GM18508 (cell line): Measurements from ENCODE around the gene SNX22.
A peak's percentile ranks its signal among the peaks of the same experiment; 100 is the strongest.

Source experiments
- ATAC-seq: cut with Tn5 transposase; IDR thresholded peaks from one replicate; pipeline ENCODE4 v1.9.1; 2021; ENCODE audit warnings: moderate number of reproducible peaks; ENCODE audit not compliant: insufficient read depth, unreplicated experiment

The SNX22 gene

DNA sequence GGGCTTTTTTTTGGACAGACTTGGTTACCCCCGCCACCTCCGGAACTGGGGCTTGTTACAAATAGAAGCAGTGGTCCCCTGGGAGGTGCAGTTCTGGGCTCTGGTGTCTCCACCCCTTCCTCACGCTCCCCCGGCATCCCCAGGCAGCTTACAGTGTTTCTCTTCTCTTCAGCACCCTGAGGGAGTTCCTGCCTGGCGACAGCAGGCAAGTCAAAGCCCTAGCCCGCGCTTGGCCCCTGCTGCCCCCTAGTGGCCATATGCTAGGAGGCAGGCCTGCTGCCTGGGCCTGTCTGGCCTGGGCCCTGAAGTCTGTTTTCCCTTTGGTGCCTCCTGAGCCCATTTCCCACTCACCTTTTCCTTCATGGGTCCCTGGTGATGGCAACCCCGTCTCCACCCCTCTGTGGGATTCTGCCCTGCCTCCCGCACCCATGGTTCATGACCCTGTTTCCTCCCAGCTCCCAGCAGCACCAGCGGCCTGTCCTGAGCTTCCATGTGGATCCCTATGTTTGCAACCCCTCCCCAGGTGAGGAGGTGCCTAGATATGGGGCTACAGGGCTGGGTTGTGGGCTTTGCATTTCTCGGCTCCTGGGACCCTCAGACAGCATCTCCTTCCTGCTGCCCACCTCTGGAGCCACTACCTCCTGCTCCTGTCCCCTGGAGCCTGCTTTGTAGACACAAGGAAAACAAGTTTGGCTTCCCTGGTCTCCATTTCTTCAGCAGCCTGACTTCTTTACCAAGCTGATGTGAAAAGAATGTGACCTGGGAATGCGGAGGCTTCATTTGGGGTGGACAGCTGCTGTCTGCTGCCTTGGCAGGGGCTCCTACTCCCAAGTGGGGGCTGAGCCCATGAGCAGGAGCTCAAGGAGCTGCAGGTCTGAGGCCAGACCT is 2.2 kb downstream of the SNX22 start:
- ATAC-seq: no peak

DNA sequence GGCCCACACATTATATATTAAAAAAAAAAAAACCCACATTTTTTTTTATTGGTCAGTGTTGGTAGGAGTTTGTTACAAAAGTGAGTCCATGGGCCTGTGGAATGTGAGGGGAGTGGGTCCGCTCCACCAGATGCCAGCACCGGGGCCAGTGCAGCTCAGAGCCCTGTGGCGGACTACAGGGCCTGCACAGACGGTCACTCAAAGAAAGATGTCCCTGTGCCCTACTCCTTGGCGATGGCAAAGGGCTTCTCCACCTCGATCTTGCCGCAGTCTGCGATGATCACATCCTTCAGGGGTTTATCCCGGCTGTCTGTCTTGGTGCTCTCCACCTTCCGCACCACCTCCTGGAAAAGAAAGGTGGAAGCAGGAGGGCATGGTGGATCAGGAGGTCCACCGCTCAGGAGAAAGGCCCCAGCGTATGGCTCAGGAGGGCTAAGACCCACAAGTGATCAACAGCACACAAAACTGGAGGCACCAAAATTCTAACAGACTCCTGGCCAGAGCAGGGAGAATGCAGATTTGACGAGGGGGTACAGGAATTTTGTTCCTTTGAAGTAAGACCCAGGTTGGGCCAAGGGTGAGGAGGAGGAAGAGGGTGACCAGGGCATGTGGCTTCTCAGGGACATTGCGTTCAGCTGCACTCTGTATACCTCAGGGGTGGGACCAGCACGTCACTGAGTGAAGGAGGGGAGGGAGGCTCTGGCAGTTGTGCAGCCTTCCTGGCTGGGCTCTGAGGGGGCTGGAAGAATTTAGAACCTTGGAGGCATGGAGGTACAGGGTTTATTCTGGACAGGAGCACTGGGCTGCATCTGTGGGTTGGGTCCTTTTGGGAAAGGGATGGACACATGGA is 4.5 kb downstream of the SNX22 start:
- no peak for ATAC-seq

GRCh38 chr15:64156652-64157331 is 5.3 kb downstream of the SNX22 start:
- no peak for ATAC-seq

DNA sequence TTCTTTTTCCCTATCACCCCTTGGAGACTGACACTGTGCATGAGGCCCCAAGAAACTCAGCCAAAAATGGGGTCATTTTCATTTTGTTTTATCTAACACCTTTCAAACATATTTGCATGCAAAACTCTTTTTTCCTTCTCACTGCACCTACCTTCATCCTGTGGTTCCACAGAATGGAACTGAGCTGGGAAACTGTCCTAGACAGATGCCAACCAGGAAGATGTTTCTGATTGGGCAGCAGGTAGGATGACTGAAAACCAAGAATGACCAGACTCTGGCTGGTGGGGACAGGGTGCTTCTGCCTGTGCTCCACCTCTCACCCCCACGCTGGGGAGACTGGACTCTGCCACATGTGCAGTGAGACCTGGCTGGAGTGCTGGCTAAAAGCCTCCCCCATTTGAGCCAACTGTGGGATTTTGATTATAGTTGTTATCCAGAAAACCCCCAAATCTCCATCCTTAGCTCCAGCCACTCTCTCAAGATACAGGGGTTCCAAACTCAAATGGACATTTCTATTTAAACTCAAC is 6.1 kb downstream of the SNX22 start:
- no peak for ATAC-seq

GRCh38 chr15:64158363-64159134 is 7.0 kb downstream of the SNX22 start:
- no peak for ATAC-seq

DNA sequence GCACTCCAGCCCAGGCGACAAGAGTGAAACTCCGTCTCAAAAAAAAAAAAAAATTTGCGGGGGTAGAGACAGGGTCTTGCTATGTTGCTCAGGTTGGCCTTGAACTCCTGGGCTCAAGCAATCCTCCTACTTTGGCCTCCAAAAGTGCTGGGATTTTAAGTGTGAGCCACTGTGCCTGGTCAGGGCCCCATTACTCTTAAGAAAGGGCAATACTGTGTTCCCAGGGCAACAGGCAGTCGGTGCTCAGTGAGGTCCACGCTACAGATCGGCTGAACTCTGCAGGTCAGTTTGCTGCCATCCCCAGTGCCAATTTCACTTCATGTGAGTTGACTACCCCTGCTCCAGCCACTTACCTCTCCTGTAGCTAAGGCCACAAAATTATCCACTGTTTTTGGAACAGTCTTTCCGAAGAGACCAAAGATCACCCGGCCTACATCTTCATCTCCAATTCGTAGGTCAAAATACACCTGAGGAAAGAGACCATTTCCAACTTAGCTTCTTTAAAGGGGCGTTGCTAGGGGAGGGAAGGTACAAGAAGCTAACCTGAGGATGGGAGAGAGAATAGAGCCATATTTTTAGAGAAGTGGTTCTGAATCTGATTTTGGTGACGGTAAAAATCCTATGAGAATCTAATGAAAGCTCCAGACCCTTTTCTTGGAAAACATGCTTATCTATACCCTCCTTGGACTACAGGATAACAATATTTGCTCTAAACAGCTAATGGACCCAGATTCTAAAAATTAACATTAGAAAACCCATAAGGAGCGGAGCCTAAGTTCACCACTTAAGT is 10.4 kb downstream of the SNX22 start:
- no peak for ATAC-seq

DNA sequence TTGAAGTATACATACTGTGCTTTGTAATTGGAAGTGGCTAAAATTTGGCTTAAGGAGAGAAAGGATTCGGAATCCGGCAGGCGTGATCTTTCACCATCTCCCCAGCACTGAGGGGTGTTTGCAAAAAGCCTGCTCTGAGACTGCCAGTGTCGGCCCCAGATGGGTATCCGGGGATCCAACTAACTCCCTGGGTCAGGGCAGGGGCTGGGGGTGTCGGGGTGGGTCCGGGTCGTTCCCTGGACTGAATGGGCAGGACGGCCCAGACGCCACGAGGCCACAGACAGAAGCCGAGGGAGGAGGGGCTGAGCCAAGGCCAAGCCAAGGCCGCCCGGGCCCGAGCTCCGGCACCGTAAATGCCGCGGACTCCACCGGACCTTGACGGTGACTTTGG is 10.9 kb downstream of the SNX22 start:
- ATAC-seq: peak; percentile 11

DNA sequence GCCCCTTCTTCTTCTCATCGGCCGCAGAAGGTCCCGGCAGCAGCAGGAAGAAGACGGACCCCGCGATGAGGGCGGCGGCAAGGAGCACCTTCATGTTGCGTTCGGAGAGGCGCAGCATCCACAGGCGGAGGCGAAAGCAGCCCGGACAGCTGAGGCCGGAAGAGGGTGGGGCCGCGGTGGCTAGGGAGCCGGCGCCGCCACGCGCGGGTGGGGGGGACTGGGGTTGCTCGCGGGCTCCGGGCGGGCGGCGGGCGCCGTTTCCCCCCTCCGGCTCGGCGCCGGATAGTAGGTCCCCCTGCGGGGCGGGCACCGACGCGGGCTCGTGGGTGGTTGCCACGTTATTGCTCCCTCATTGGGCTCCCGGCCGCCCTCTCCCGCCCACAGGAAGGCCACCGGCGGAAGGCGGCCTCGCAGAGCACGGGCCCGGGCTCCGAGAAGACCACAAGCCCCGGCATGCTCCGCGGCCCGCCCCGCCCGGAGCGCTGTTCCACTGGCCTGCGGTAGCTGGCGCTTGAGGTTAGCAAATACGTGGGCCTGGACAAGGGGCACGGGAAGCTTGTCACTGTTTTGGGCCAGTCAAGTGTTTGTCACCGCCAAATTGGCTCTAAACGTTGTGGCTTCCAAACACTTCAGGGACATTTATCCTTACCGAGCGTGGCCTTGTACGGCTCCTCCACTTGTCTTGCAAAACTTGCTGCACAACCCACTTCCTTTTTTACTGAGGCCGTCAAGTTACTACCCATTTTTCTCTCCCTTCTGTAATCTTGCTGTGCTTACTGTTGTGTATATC is 11.5 kb downstream of the SNX22 start, which contains the start of gene PPIB:
Gene PPIB (minus strand): TSS at position 154 of the 790 bp plus-strand sequence. CDS start 36 bp downstream, at position 118.
- peak; percentile 77 for ATAC-seq

DNA sequence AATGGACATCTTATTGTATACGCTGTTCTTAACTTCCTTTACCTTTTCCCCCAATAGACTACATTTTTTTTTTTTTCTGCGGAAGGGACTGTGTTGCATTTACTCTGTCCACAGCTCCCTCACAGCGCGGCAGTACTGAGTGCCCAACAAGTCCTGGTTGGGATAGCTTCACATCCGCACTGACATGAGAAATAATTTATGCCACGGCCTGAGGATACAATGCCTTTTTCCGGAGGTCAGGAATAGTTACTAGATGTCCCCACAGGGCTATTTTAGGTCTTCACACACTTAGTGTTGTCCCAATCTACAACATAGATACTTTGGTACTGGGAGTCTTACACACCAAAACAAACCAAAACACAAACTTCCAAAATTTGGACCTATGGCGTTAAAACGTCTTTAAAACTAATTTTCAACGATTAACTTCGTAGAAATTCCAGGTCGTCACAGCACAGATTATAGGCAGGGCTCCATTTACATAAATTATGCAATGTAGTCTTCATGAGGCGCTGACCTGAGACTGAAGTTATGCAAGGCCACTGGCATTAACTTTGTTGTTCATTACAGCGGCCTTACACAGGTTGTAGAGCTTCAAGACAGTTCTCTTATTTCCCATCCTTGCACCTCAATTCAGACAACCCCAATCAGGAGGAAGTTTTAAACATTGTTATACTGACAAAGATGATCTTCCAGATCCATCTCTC is 12.3 kb downstream of the SNX22 start:
- no peak for ATAC-seq

- ATAC-seq: no peak
Measured at GRCh38 chr15:64164436-64164835, 12.9 kb downstream of the SNX22 start.

- no peak for ATAC-seq
Measured at GRCh38 chr15:64166102-64166890, 14.8 kb downstream of the SNX22 start.

DNA sequence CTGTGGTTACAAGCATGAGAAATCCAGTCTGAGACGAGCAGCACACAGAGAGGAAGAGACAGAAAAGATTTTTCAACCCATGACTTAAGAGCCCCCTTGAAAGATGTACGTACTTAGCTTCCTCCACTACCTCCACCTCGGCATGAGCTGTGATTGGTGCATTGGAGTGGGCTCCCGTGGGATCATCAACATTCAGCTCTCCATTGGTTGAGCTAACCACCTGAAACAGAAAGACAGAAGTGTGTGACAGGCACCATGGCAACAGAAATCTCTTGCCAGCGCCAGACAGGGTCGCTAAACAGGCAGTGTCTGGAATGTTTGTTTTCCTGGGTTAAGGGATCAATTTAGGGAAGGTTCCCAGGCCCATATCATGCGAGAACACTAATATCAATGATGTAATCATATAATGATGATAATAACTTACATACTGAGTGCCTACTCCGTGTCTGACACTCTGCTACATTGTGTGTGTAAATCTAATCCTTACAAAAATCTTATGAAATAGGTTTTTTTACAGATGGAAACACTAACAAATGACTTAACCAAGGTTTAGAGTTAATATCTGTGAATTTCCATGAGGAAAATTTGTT is 28.8 kb downstream of the SNX22 start:
- no peak for ATAC-seq

GRCh38 chr15:64182859-64183370 is 31.4 kb downstream of the SNX22 start:
- no peak for ATAC-seq

DNA sequence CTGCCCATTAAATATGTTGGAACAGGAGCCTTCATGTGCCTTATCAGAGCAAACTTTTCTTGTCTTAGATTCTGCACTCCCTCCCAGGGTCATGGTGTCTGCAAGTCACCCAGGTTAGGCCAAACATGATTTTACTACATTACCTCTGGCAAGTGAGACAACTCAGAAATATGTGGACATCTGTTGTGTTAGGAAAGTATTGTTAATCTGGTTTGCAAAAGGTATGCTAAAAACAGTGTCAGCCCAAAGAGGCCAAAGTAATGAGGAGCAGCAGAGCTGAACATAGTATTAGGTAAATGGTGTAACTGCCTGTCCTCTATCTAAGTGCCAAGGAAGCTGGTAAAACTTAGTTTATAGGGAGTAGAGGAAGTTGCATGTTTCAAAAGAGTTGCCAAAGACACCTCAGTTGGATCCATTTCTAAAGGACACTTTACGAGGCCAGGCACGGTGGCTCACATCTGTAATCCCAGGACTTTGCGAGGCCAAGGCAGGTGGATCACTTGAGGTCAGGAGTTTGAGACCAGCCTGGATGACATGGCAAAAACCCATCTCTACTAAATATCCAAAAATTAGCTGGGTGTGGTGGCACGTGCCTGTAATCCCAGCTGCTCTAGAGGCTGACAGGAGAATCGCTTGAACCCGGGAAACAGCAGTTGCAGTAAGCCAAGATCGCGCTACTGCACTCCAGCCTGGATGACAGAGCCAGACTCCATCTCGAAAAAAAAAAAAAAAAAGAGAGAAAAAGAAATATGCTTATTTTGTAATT is 33.8 kb downstream of the SNX22 start:
- ATAC-seq: no peak

DNA sequence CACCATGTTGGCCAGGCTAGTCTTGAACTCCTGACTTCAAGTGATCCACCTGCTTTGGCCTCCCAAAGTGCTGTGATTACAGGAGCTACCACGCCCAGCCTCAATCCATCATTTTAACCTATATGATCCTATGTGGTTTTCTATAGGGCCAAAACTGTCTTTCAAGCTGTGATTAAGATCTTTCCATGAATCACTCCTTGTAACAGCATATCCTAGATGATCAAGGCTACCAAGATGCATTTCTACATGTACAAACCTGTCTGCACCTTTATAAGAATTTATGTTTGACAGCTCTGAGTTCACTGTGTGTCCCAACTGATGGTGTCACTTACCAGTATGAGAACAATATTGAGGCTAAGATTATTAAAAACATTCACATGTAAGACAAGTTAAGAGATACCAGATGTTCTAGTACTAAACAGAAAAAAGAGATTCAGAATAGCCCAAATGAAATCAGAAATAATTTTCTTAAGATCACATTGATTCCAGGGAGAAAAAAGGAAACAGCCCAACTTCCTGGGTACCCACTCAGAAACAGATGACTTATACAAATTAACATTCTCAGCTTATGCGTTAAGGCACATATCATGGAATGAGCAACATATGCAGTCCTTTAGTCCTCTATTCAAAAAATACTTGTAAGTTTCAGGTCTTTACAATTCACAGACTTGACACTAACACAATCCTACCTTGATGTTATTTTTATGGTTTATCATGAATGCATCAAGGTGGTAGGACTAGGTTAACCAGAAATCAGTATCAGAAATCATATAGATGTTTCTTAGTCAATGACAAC is 36.1 kb downstream of the SNX22 start:
- no peak for ATAC-seq
